ENCODE measurements around the gene PLXNA4.

PLXNA4 gene

GRCh38 chr7:132500727-132501440, 75.4 kb downstream of the PLXNA4 start:
- DNase-seq: no peak

- no peak for DNase-seq
Observed at GRCh38 chr7:132499487-132499886, 76.8 kb downstream of the PLXNA4 start.

DNA sequence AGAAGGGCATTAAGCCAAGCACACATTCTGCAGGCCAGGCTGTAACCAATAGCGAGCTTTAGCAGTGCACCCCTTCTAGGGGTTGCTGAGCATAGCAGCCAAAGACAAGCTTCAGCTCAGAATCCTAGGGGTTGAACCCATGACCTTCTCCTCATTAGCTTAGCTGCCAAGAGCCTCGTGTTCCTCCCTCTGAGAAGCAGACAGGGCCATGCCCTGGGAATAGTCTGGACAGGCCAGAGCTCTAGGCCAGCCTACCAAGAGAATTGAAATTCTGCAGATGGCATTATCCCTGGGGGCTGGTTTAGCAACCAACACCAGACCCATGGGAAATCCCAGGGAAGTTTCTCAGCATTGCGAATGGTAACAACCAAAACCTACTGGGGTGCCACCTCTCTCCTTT, 77.2 kb downstream of the PLXNA4 start:
- no peak for DNase-seq

GRCh38 chr7:132498319-132498718, 78.0 kb downstream of the PLXNA4 start:
- DNase-seq: no peak

DNA sequence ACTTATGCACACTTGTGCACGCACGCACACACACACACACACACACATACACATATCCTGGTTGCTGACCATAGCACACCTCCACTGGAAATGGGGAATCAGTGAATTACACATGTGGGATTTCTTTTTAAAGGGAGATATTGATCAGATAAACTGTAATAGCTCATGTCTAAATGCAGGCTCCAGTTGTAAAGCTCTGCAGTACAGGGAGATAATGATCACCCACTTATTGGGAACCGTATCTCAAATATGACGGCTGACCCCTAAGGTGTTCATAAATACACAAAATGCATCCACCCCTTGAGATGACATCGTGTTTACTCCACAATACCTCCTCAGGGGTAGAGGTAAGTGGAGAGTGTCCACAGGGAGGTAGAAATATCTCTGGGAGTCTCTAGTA, 79.2 kb downstream of the PLXNA4 start:
- no peak for DNase-seq

- no peak for DNase-seq
Observed at GRCh38 chr7:132495936-132496335, 80.3 kb downstream of the PLXNA4 start.

DNA sequence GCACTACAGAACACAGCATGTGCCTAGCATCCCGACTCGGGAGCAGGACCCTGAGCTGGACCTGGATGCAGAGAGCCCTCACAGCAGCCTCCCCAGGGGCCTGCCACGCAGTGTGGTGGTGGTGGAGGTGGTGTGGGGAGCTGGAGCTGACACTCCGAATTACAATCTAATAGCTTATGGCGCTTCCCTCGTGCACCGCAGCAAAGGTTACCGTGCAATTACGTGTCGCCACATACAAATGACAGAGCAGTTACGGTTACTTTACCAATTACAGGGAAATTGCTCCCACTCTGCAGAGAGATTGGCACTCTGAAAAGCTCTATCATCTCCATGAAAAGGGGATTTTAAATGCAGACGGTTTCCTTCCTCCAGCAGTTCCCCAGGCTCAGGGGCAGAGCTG, 81.8 kb downstream of the PLXNA4 start:
- DNase-seq: no peak

GRCh38 chr7:132492823-132493445, 83.3 kb downstream of the PLXNA4 start:
- DNase-seq: no peak

DNA sequence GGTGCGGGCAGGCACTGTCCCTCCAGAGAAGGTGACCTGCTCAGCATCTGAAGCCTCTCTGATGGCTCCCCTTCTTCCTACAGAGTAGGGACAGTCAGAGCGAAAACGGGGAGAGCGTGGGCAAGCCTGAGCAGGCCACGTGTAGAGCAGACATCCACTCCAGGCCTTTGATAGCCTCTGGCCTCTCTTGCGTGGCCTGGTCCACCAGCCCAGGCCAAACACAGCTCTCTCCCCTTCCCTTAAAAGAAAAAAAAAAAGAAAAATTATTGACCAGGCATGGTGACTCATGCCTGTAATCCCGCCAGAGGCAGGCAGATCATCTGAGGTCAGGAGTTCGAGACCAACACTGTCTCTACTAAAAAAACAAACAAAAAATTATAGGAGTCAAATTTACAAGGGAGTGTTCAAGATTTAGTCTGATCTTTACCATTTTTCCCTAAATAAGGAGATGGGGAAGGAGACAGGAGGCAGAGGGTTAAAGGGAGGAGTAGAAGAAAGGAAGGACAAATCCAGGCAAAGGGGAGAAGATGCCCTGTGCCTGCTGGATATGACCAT, 84.8 kb downstream of the PLXNA4 start:
- DNase-seq: no peak

- DNase-seq: no peak
Observed at GRCh38 chr7:132490474-132490873, 85.8 kb downstream of the PLXNA4 start.

GRCh38 chr7:132489776-132490237, 86.5 kb downstream of the PLXNA4 start:
- no peak for DNase-seq

GRCh38 chr7:132488634-132489302, 87.5 kb downstream of the PLXNA4 start:
- no peak for DNase-seq

DNA sequence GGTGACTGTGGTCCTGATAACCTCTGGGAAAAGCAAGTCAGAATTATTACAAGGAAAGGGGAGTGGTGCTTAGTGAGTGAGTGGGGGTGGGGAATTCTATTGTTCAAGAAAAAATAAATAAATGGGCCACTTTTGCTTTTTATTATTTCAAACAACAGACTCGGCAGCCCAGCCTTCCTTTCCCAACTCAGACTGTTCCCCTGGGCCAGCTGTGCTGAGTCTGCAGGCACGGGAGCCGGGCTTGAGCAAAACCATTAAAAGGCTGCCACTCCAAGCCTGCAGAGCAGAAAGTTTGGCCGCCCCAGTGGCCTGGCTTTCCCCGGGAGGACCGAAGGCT, 90.0 kb downstream of the PLXNA4 start:
- DNase-seq: no peak

- peak; percentile 62 to 69 for DNase-seq
Observed at GRCh38 chr7:132485600-132486273, 90.5 kb downstream of the PLXNA4 start.

DNA sequence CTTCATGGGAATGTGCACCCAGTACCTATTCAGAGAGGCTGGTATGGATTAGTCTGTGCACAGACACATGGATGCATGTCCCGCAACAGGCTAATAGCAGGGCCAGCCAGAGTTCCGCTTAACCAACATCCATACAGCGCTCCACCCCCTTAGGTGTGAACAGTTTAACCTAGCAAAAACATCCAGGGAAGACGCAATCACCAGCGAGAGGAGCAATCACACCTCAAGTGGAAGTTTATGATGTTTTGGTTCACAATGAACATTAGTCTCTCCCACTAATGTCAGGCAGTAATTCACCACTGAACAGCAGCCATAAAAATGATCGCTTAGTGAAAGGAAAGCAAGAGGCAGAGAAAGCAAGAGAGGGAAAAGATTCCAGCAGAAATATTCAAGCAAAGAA, 91.1 kb downstream of the PLXNA4 start:
- no peak for DNase-seq

DNA sequence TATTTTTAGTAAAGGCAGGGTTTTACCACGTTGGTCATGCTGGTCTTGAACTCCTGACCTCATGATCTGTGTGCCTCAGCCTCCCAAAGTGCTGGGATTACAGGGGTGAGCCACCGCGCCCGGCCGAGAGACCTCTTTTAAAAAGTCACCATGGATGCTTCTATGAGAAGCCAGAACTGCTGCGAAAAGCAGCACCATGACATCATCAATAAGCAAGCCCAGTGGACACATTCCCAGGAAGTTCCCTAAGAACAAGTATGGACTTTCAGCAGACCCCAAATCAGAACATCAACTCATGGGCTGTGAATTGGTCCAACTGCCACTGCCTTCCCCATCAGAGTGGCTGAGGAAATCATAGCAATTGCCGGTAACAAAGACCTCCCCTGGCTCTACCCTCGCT, 93.4 kb downstream of the PLXNA4 start:
- no peak for DNase-seq

- no peak for DNase-seq
Observed at GRCh38 chr7:132480534-132480933, 95.7 kb downstream of the PLXNA4 start.

- DNase-seq: no peak
Observed at GRCh38 chr7:132476541-132476940, 99.7 kb downstream of the PLXNA4 start.

DNA sequence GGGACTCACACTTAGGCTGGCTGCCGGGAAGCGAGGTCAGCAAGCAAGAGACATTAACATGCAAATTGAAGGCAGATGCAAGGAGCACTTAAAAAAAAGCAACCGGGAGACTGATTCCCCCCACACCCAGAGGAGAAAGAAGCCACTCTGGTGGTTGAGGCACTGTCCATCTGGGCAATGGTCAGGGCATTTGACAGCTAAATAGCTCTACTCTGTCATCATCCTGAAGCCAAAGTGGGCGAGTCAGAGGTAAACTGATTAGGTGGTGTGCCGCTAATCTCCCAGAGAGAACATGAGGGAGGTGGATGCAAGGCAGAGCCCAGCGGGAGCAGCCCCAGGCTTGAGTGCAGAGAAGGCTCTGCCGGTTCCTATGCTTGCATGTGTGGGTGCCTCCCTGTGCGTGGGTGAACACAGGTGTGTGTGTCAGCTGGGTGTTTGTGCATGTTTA, 100.6 kb downstream of the PLXNA4 start:
- no peak for DNase-seq

DNA sequence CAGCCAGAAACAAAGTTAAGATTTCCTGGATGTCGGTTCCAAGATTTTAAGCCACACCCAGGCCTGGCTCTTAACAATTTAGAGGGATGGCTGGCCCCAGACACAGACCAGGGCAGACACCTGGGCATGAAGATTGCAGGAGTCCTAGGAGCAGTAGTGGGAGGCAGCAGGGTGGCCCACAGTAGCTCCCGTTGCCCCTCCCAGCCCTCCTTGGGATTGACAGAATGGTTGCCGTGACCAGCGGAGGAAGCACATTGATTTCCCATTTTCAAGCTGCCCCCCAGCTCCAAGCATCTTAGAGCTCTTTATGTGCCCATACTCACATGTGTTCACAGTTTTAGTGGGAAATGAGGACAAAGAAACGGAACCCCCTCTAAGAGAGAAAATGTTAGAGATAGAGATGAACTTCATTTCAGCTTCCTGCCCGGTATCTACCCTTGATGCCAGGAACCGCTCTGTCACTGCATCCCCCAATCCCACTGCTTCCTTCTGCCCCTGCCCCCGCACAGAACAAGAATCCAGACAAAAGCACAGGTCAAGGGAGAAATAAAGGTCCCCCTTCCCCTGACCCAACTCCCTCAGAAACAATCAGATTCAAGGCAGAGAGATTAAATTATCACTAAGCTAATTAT, 101.1 kb downstream of the PLXNA4 start:
- DNase-seq: no peak

DNA sequence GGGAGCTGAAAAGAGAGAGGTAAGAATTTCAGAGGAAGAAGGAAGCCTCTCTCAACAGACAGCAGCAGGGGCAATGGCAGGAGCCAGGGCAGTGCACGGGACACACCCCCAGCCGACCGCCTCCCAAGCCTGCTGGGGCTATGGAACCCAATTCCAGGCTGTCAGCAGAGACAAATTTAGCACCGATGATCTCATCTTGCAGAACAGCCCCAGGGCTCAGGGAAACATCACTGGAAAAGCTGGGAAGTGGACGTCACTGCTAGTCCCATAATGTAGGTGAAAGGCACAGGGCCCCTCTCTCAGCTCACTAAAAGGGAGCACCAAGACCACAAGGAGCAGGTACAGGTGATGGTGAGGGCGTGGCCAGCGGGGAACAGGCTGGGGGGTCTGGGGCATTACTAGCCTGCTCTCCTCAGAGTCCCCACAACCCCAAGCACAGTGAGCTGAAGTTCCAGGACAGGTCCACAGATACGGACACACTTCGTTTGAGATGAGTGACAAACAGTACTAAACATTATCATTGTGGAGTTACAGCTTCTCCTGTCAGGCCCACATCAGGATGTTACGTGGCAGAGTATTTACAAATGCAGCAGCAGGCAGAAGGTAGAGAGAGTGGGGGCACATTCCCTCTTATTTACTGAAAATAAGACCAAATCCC, 103.7 kb downstream of the PLXNA4 start:
- no peak for DNase-seq

DNA sequence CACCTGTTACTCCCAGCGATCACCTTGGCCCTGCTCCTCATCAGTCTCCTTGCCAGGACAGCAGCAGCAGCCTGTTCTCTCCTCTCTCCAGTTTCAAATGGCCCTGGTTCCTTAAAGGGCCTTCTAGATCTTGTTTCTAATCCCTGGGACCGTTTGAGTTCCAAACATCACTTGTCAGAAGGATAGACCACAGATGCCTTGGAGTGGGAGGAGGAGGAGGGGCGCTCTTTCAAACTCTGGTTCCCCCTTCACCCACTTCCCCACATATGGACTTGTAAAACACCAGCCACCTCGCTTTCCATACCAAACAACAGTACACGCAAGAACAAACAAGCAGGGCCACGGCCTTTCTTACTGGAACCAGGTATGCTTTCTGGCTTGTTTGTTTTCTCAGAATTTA, 104.8 kb downstream of the PLXNA4 start:
- DNase-seq: no peak
